DMS 273 treated with DMSO at 0.1 percent for 48 hours (cell line): ENCODE results near the gene COL27A1.
A peak's percentile ranks its signal among the peaks of the same experiment; 100 is the strongest.

ENCODE experiments used
- DNase-seq: peaks from one replicate; lab custom pipeline; 2025; lab: John Stamatoyannopoulos, UW

The COL27A1 gene

GRCh38 chr9:114207034-114207810 is 51.9 kb downstream of the COL27A1 start:
- DNase-seq = no peak

- DNase-seq = no peak
Observed at GRCh38 chr9:114207845-114208244, 52.5 kb downstream of the COL27A1 start.

GRCh38 chr9:114209151-114209550 is 53.8 kb downstream of the COL27A1 start:
- no peak for DNase-seq

- DNase-seq = no peak
Observed at GRCh38 chr9:114210136-114210535, 54.8 kb downstream of the COL27A1 start.

GRCh38 chr9:114210691-114211276 is 55.4 kb downstream of the COL27A1 start:
- DNase-seq = no peak

GRCh38 chr9:114212826-114213225 is 57.5 kb downstream of the COL27A1 start:
- no peak for DNase-seq

GRCh38 chr9:114213566-114213965 is 58.2 kb downstream of the COL27A1 start:
- DNase-seq = no peak

GRCh38 chr9:114214181-114214580 is 58.8 kb downstream of the COL27A1 start:
- no peak for DNase-seq

GRCh38 chr9:114214686-114215414 is 59.5 kb downstream of the COL27A1 start:
- no peak for DNase-seq

- peak; percentile 22 for DNase-seq
Observed at GRCh38 chr9:114216081-114216480, 60.7 kb downstream of the COL27A1 start.

GRCh38 chr9:114216976-114217375 is 61.6 kb downstream of the COL27A1 start:
- DNase-seq = no peak

- no peak for DNase-seq
Observed at GRCh38 chr9:114218264-114219120, 63.2 kb downstream of the COL27A1 start.

GRCh38 chr9:114220061-114220541 is 64.8 kb downstream of the COL27A1 start:
- DNase-seq = no peak

GRCh38 chr9:114221706-114222465 is 66.5 kb downstream of the COL27A1 start:
- DNase-seq = no peak

GRCh38 chr9:114223564-114224246 is 68.4 kb downstream of the COL27A1 start:
- DNase-seq = no peak

- DNase-seq = no peak
Observed at GRCh38 chr9:114224247-114224610, 68.9 kb downstream of the COL27A1 start.

- DNase-seq = no peak
Observed at GRCh38 chr9:114225561-114226212, 70.3 kb downstream of the COL27A1 start.

GRCh38 chr9:114226246-114227055 is 71.1 kb downstream of the COL27A1 start:
- DNase-seq = no peak
